Kidney (tissue), 14 donors: ENCODE data around the gene IL36B. TPM values are rescaled to one million over a fixed set of nuclear protein-coding genes. Genes with fewer than 3 reads are reported as not detected.

Experiments
- DNase-seq, 5 donors: peaks; one replicate each; pipeline ENCODE4 v3.0.0-alpha.2; 2013 to 2020
- FAIRE-seq: peaks from 2 replicates; lab custom pipeline; 2012; peaks lifted over from hg19 to GRCh38; lab: Jason Lieb, UNC
- H3K27ac ChIP-seq, 2 donors: one replicate each; pipeline ENCODE4 v1.7.0; 2013; ENCODE audit warnings: low read depth in 2 of 2, low read length in 2 of 2, inconsistent platforms in 1 of 2
- H3K27me3 ChIP-seq: one replicate; pipeline ENCODE4 v1.7.1; 2013; ENCODE audit warnings: low read length, inconsistent platforms; ENCODE audit not compliant: control insufficient read depth, insufficient read depth
- H3K36me3 ChIP-seq, 3 donors: one replicate each; pipeline versions ENCODE4 v1.7.0 to v1.7.1; 2013; ENCODE audit warnings: low read length in 3 of 3, control low read depth in 1 of 3, inconsistent platforms in 1 of 3; ENCODE audit not compliant: insufficient read depth in 3 of 3, control insufficient read depth in 2 of 3
- H3K4me1 ChIP-seq, 3 donors: one replicate each; pipeline versions ENCODE4 v1.7.0 to v1.7.1; 2013; ENCODE audit warnings: low read length in 3 of 3, inconsistent platforms in 1 of 3, low read depth in 1 of 3; ENCODE audit not compliant: control insufficient read depth in 2 of 3, insufficient read depth in 2 of 3
- H3K4me3 ChIP-seq, 3 donors: one replicate each; pipeline versions ENCODE4 v1.7.0 to v1.8.1; 2013; ENCODE audit warnings: low read length in 3 of 3, control low read depth in 1 of 3, inconsistent platforms in 1 of 3
- H3K9ac ChIP-seq, 3 donors: one replicate each; pipeline versions ENCODE4 v1.7.0 to v1.7.1; 2013; ENCODE audit warnings: low read length in 3 of 3, control low read depth in 1 of 3, inconsistent platforms in 1 of 3
- H3K9me3 ChIP-seq, 3 donors: one replicate each; pipeline versions ENCODE4 v1.7.0 to v1.7.1; 2013; ENCODE audit warnings: low read length in 3 of 3, control low read depth in 1 of 3, inconsistent platforms in 1 of 3; ENCODE audit not compliant: control insufficient read depth in 2 of 3, insufficient read depth in 1 of 3
- CTCF ChIP-seq: IDR thresholded peaks from 3 replicates; pipeline ENCODE4 v1.5.1; 2012; ENCODE audit warnings: mild to moderate bottlenecking, moderate library complexity, borderline replicate concordance; ENCODE audit not compliant: insufficient read depth; ENCODE audit errors: extremely low read depth
- intact Hi-C: fragments of 100-400 bp; cut with DNase I; formaldehyde crosslinking; loops from one replicate; pipeline ENCODE4 v1.11.1; 2022
- polyA plus RNA-seq: library from polyadenylated mRNA; stranded (reverse); fragments of 350-450 nt; fragmentation: Illumina TruSeq; extraction: RNeasy Lipid Tissue Mini Kit (QIAGEN cat#74804); gene quantifications from one replicate; pipeline ENCODE4 v1.2.3, GENCODE V29; 2014; ENCODE audit warnings: low read depth, low replicate concordance; ENCODE audit not compliant: insufficient read depth
- total RNA-seq: library from RNA; stranded (reverse); fragmentation: NEBNext Ultra II Directional; extraction: Animal tissue kit (Norgen Biotek cat#: 25700); gene quantifications from one replicate; pipeline ENCODE4 v1.2.1, GENCODE V29; 2021
- donor health status: control.
- donor health status: control.
- donor health status: control.
- donor health status: control.
- donor health status: control.
- donor health status: DM: yes; HTN: yes; CAD: no.
- donor health status: Normal renal cell carcinoma (clear cell type).

Gene IL36B
- total and polyA plus RNA-seq, 2 donors from 2014 or later, result not detected

- DNase-seq, result no peak
- FAIRE-seq, result no peak
Measured at GRCh38 chr2:112980537-112980936, 72.1 kb downstream of the IL36B start.

GRCh38 chr2:112979731-112980130 lies 72.9 kb downstream of the IL36B start:
- FAIRE-seq (no peak), DNase-seq (no peak)
- Histone ChIP-seq H3K4me1 (no peaks in the 10 kb centered on the region), H3K4me3 (no peak overlapping the region), H3K9me3 (no peaks in the 10 kb centered on the region), H3K27ac (no peak overlapping the region), H3K9ac (no peak overlapping the region), H3K36me3 (no peaks in the 10 kb centered on the region), H3K27me3 (no peaks in the 10 kb centered on the region)
- intact Hi-C loops, result no loop called here
- TF ChIP-seq CTCF, result no peak

More at GRCh38 chr2:112980537-112980936, 72.1 kb downstream of the IL36B start:
- TF ChIP-seq CTCF, result no peak
- no peak overlapping the region for H3K9ac ChIP-seq
- no peak overlapping the region for H3K27ac ChIP-seq
- intact Hi-C loops, result no loop called here
- H3K4me3 ChIP-seq, result no peak overlapping the region
- no peaks in the 10 kb centered on the region for H3K9me3 ChIP-seq
- no peaks in the 10 kb centered on the region for H3K36me3 ChIP-seq
- no peaks in the 10 kb centered on the region for H3K27me3 ChIP-seq
- no peaks in the 10 kb centered on the region for H3K4me1 ChIP-seq

- H3K27me3 ChIP-seq, result no peaks in the 10 kb centered on the region
- H3K9ac ChIP-seq, result no peak within 1 kb of the TSS
- H3K4me1 ChIP-seq, result no peaks in the 10 kb centered on the region
- no peak within 1 kb of the TSS for H3K27ac ChIP-seq
- H3K4me3 ChIP-seq, result no peak within 1 kb of the TSS
- no peak for FAIRE-seq
- DNase-seq, result no peak
- no peaks in the 10 kb centered on the region for H3K36me3 ChIP-seq
- intact Hi-C loops, result no loop called here
- H3K9me3 ChIP-seq, result no peaks in the 10 kb centered on the region
- no peak for TF ChIP-seq CTCF
Measured at GRCh38 chr2:112977559-112978056, 75.1 kb downstream of the IL36B start, which contains the start of gene IL36G. IL36G (plus strand) TSS chr2:112978006; CDS start chr2:112978639, 633 bp downstream.

Other genes with a start within 250 kb of the IL36B start
- 2.9 TPM for gene IL1B, start 216.1 kb downstream of the IL36B start, total RNA-seq
- gene IL1B, start 216.1 kb downstream of the IL36B start, polyA plus RNA-seq, result 0.56 TPM
- not detected for gene IL37, start 141.7 kb downstream of the IL36B start, total RNA-seq
- not detected for gene IL37, start 141.7 kb downstream of the IL36B start, polyA plus RNA-seq
- gene IL36G, start 74.9 kb downstream of the IL36B start, total RNA-seq, result not detected
- 1.7 TPM for gene IL36G, start 74.9 kb downstream of the IL36B start, polyA plus RNA-seq
- gene IL36A, start 47.4 kb downstream of the IL36B start, total RNA-seq, result not detected
- not detected for gene IL36A, start 47.4 kb downstream of the IL36B start, polyA plus RNA-seq
- not detected for gene IL36RN, start 6.3 kb upstream of the IL36B start, total RNA-seq
- gene IL36RN, start 6.3 kb upstream of the IL36B start, polyA plus RNA-seq, result not detected
- gene IL1F10, start 15.1 kb upstream of the IL36B start, total RNA-seq, result not detected
- gene IL1F10, start 15.1 kb upstream of the IL36B start, polyA plus RNA-seq, result not detected
- gene IL1RN, start 74.7 kb upstream of the IL36B start, total RNA-seq, result 2.1 TPM
- gene IL1RN, start 74.7 kb upstream of the IL36B start, polyA plus RNA-seq, result 1.3 TPM
- 42.0 TPM for gene PSD4, start 121.1 kb upstream of the IL36B start, total RNA-seq
- 16.2 TPM for gene PSD4, start 121.1 kb upstream of the IL36B start, polyA plus RNA-seq
- 607 TPM for gene PAX8, start 226.1 kb upstream of the IL36B start, total RNA-seq
- gene PAX8, start 226.1 kb upstream of the IL36B start, polyA plus RNA-seq, result 199 TPM